ENCODE data around the gene CLC.

Gene CLC

DNA sequence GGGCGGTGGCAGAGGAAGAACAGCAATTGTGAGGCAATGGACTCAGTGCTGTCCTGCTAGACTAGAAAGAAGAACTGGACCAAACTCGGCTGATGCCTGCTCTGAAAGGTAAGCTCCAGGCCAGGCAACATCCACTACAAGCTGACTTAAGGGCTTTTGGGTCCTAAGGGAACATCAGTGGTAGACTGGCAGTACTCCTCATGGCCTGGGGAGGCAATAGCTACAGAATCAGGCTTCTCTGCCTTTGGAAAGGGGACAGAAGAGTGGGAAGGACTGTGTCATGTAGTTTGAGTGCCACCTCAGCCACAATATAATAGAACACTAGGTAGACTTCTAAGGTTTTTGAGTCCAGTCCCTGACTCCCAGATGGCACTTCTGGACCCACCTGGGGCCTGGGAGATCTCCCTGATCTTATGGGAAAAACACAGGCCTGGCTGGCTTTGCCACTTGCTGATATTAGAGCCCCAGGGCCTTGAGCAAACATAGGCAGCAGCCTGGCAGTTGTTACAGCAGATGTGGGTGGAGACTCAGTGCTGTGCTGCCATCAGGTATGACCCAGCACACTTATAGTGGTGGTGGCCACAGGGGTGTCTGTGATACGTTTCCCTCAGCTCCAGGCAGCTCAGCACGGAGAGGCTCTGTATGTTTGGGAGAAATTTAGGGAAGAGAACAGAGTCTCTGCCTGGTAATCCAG, 9.2 kb upstream of the CLC start:
- TF ChIP-seq, protein P1, sequence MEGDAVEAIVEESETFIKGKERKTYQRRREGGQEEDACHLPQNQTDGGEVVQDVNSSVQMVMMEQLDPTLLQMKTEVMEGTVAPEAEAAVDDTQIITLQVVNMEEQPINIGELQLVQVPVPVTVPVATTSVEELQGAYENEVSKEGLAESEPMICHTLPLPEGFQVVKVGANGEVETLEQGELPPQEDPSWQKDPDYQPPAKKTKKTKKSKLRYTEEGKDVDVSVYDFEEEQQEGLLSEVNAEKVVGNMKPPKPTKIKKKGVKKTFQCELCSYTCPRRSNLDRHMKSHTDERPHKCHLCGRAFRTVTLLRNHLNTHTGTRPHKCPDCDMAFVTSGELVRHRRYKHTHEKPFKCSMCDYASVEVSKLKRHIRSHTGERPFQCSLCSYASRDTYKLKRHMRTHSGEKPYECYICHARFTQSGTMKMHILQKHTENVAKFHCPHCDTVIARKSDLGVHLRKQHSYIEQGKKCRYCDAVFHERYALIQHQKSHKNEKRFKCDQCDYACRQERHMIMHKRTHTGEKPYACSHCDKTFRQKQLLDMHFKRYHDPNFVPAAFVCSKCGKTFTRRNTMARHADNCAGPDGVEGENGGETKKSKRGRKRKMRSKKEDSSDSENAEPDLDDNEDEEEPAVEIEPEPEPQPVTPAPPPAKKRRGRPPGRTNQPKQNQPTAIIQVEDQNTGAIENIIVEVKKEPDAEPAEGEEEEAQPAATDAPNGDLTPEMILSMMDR (IDR thresholded peaks at IDR 0.05; ENCODE audit: low read depth, low read length, missing control alignments): peak; percentile 12
- no peak overlapping the region for H3K4me3 ChIP-seq (ENCODE audit: low read depth, low read length)
- DNase-seq (ENCODE audit: low read depth): no peak

DNA sequence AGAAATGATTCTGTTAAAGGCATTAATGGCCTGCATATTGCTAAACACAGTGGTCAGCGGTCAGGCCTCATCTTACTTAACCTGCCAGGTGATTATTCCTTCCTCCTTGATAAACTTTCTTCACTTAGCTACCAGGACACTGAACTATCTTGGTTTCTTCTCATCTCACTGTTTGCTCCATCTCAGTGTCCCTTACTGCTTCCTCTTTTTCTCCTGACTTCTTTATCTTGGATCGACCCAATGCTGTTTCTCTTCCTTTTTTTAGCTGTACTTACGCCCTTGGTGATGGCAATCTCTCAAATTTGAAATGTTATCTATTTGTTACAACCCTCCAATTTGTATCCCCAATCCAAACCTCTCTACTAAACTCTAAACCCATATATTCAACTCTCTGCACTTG, 7.8 kb upstream of the CLC start:
- TF ChIP-seq, protein P1 (IDR thresholded peaks at IDR 0.05; ENCODE audit: low read depth, low read length, missing control alignments): no peak
- no peak overlapping the region for H3K4me3 ChIP-seq (ENCODE audit: low read depth, low read length)
- DNase-seq (ENCODE audit: low read depth): no peak

DNA sequence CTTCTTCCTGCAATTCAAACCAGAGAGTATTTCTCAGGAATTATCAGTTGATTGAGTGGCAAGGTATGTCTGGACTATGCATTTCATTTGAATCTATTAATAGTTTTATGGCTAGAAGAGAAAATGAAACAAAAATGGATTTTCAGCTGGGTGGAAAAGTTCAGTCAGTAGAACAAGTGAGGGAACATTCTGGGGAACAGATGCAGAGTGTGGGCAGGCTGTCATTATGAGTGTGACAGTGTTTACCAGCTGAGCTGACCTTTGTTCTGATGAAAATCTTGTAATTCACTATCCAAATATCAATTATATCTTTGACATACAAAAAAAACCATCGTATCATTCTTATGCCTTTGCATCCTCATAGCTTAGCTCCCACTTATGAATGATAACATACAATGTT, 2.6 kb upstream of the CLC start:
- H3K4me3 ChIP-seq (ENCODE audit: low read depth, low read length): no peak overlapping the region
- TF ChIP-seq, protein P1 (IDR thresholded peaks at IDR 0.05; ENCODE audit: low read depth, low read length, missing control alignments): no peak
- no peak for DNase-seq (ENCODE audit: low read depth)

DNA sequence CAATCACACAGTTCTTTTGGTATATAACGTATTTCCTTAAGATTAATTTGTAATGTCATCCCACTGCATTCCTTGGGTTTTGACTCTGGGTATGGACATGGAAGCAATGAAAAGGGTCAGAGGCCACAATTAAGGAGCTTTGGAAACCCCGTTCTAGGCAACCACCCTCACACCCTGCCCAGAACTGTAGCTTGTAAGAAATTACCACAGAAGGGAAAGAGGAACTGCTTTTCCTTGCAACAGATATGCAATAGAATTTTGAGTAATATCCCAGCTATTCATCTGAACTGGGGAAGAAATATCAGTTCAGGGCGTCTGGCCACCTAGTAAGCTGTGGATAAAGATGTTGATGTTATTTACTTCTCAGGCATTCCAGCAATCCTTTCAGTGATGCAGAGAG, 985 bp upstream of the CLC start:
- TF ChIP-seq, protein P1 (IDR thresholded peaks at IDR 0.05; ENCODE audit: low read depth, low read length, missing control alignments): no peak
- H3K4me3 ChIP-seq (ENCODE audit: low read depth, low read length): no peak overlapping the region
- no peak for DNase-seq (ENCODE audit: low read depth)

DNA sequence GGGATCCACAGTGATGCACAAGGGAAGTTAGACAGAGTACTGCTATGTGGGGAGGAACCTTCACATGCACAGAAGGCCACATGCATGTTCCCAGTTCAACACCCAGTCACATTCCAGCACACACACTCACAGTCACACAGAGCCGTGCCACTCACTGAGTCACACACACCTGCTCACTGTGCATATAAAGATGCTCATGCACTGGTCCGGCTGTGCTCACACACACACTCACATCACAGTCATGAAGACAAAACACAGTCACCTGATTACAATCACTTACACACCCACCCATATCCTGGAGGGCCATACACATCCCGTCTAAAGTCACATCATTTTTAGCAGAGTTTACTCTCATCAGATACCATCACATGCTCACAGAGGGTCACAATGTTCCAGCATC, 478 bp downstream of the CLC start:
- TF ChIP-seq, protein P1 (IDR thresholded peaks at IDR 0.05; ENCODE audit: low read depth, low read length, missing control alignments): no peak
- no peak for DNase-seq (ENCODE audit: low read depth)
- no peak overlapping the region for H3K4me3 ChIP-seq (ENCODE audit: low read depth, low read length)

DNA sequence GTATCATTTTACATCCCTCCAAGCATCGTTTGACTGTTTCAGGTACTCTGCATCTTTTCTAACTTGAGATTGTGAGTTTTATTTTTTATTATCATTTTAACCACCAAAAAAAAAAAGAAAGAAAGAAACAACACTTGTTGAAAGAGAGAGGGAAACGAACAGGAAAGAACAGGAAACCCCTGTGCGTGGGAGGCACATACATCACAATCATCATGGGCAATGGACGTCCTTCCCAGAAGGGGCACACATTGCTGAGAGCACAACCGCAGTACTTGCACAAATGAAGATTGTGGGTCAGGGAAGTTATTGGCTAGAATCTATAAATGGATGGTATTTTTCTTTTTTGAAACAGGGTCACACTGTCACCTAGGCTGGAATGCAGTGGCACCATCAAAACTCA, 1.7 kb downstream of the CLC start:
- H3K4me3 ChIP-seq (ENCODE audit: low read depth, low read length): no peak overlapping the region
- TF ChIP-seq, protein P1 (IDR thresholded peaks at IDR 0.05; ENCODE audit: low read depth, low read length, missing control alignments): no peak
- DNase-seq (ENCODE audit: low read depth): no peak

DNA sequence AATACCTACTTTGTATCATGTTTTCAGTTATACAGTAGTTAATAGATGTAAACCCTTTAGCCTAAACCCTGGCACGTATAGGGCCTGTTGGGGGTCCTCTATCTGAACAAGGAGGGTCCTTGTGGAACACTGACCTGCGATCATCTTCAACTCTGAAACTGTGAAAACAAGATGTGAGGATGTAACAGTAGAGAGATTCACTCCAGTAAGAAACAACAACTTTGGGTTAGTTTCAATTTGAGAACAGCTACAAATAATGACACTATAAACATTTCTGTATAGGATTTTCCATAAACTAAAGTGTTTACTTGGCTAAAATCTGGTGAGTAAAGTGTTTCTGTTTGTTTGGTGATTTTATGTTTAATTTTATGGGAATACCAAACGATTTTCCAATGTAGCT, 2.1 kb downstream of the CLC start:
- TF ChIP-seq, protein P1 (IDR thresholded peaks at IDR 0.05; ENCODE audit: low read depth, low read length, missing control alignments): no peak
- no peak overlapping the region for H3K4me3 ChIP-seq (ENCODE audit: low read depth, low read length)
- DNase-seq (ENCODE audit: low read depth): no peak
